Lower leg skin (tissue), 4 donors: ENCODE data around the gene FMO1. TPM values are rescaled to one million over a fixed set of nuclear protein-coding genes. Genes with fewer than 3 reads are reported as not detected.

Experiments used
- DNase-seq, 2 donors: peaks; one replicate each; pipeline ENCODE4 v3.0.0-alpha.2; 2019; ENCODE audit warnings: low spot score in 2 of 2
- H3K4me3 ChIP-seq: fragments of 200-600 bp; sonication (generic); 2 replicates; pipeline ENCODE4 v1.5.1; 2017; ENCODE audit warnings: mild to moderate bottlenecking, low read depth; ENCODE audit not compliant: poor library complexity, severe bottlenecking
- CTCF ChIP-seq, 3 donors: fragments of 450-650 bp; IDR thresholded peaks; one replicate each; pipeline ENCODE4 v1.5.1; 2016; ENCODE audit warnings: antibody characterized with exemption in 3 of 3, mild to moderate bottlenecking in 3 of 3, moderate library complexity in 2 of 3
- POLR2A ChIP-seq, 2 donors: fragments of 450-650 bp; IDR thresholded peaks; one replicate each; pipeline ENCODE4 v1.6.1; 2016 to 2017; ENCODE audit warnings: antibody characterized with exemption in 2 of 2, mild to moderate bottlenecking in 1 of 2, moderate library complexity in 1 of 2
- WGBS, 2 donors: methylation state at CpG; one replicate each; pipeline ENCODE4 v1.1.5; 2018; 5-methylcytosine and 5-hydroxymethylcytosine counted together
- intact Hi-C: fragments of 100-400 bp; cut with DNase I; formaldehyde crosslinking; loops from one replicate; pipeline ENCODE4 v1.15.0; 2023; ENCODE audit warnings: low total_unique reads
- total RNA-seq, 4 donors: library from RNA; depleted of rRNA; stranded (reverse); fragments of >200 nt; gene quantifications; one replicate each; pipeline ENCODE4 v1.1.0, GENCODE V29; 2016

Gene FMO1
- total RNA-seq, 4 donors from 2014 or later: 0.53 to 3.4 (median 2.2) TPM

GRCh38 chr1:171298696-171299095, 50.4 kb downstream of the FMO1 start:
- intact Hi-C loops: no loop called here
- 81 to 82% methylated on average over 4 of the region's 4 CpGs for WGBS, 2 donors
- H3K4me3 ChIP-seq: no peak overlapping the region
- TF ChIP-seq POLR2A (IDR thresholded peaks at IDR 0.05) (no peak), CTCF (IDR thresholded peaks at IDR 0.05) (no peak)
- no peak for DNase-seq

GRCh38 chr1:171299342-171299741, 51.0 kb downstream of the FMO1 start:
- WGBS, 2 donors: 85 to 88% methylated on average over 2 of the region's 2 CpGs
- H3K4me3 ChIP-seq: no peak overlapping the region
- intact Hi-C loops: no loop called here
- no peak for DNase-seq
- TF ChIP-seq POLR2A (IDR thresholded peaks at IDR 0.05) (no peak), CTCF (IDR thresholded peaks at IDR 0.05) (no peak)

GRCh38 chr1:171300401-171300800, 52.1 kb downstream of the FMO1 start:
- no peak for DNase-seq
- WGBS, 2 donors: 83 to 94% methylated on average over 1 of the region's 1 CpG
- intact Hi-C loops: no loop called here
- no peak overlapping the region for H3K4me3 ChIP-seq
- no peak for TF ChIP-seq POLR2A (IDR thresholded peaks at IDR 0.05)
- TF ChIP-seq CTCF (IDR thresholded peaks at IDR 0.05): no peak

GRCh38 chr1:171310661-171311087, 62.4 kb downstream of the FMO1 start:
- no peak overlapping the region for H3K4me3 ChIP-seq
- WGBS, 2 donors: 51 to 66% methylated on average over 3 of the region's 3 CpGs
- intact Hi-C loops: loop anchor here (10.0 kb wide), 1 partner anchor 66 kb away; the partner anchor contains the start of gene FMO1
- TF ChIP-seq CTCF (IDR thresholded peaks at IDR 0.05): no peak
- TF ChIP-seq POLR2A (IDR thresholded peaks at IDR 0.05): no peak
- no peak for DNase-seq

- WGBS, 2 donors: 86 to 92% methylated on average over 8 of the region's 8 CpGs
- intact Hi-C loops: loop anchor here (10.0 kb wide), 1 partner anchor 67 kb away; the partner anchor contains the start of gene FMO1
- H3K4me3 ChIP-seq: no peak overlapping the region
- TF ChIP-seq POLR2A (IDR thresholded peaks at IDR 0.05) (no peak), CTCF (IDR thresholded peaks at IDR 0.05) (no peak)
- no peak for DNase-seq
These were observed 63.7 kb downstream of the FMO1 start for GRCh38 chr1:171311771-171312558.
